ENCODE data around the gene FOXL2NB.
"Not testable (repeated sequence)": the region's sequence is repeated elsewhere in the genome, so short reads cannot be mapped to it uniquely, and the experiment has no call there.

The FOXL2NB gene

GRCh38 chr3:138946663-138947494 lies at the start of gene FOXL2NB, which contains the start of gene FOXL2:
Gene FOXL2NB (plus strand): TSS chr3:138947217. CDS start chr3:138947365, 148 bp downstream.
Gene FOXL2 (minus strand): TSS chr3:138947137. CDS start chr3:138946722, 415 bp downstream.
- Histone ChIP-seq H3K4me3 (peak within 1 kb of the TSS; percentile 21 to 46 (median 32)), H3K27ac (peak within 1 kb of the TSS in 3 of 21 experiments; percentile 64 to 77 (median 67))

GRCh38 chr3:138898301-138898700 lies 48.7 kb upstream of the FOXL2NB start:
- Histone ChIP-seq H3K4me3 (no peak overlapping the region), H3K27ac (peak overlapping the region in 1 of 21 experiments; percentile 68)

DNA sequence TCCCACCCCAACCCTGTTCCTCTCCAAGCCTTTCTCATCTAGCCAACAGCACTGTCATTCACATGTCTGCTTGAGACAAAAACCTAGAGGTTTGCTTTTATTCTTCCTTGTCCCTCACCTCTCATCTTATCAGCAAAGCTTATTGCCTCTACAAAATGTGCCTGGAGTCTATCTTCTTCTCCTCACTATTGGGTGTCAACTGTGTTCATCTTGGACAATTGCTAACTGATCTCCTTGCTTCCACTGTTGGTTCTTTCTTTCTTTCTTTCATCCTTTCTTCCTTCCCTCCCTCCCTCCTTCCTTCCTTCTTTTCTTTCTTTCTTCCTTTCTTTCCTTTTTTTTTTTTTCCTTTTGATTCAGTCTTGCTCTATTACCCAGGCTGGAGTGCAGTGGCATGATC lies 48.3 kb upstream of the FOXL2NB start:
- H3K4me3 ChIP-seq, result no peak overlapping the region
- peak overlapping the region in 1 of 21 experiments; percentile 68 for H3K27ac ChIP-seq

DNA sequence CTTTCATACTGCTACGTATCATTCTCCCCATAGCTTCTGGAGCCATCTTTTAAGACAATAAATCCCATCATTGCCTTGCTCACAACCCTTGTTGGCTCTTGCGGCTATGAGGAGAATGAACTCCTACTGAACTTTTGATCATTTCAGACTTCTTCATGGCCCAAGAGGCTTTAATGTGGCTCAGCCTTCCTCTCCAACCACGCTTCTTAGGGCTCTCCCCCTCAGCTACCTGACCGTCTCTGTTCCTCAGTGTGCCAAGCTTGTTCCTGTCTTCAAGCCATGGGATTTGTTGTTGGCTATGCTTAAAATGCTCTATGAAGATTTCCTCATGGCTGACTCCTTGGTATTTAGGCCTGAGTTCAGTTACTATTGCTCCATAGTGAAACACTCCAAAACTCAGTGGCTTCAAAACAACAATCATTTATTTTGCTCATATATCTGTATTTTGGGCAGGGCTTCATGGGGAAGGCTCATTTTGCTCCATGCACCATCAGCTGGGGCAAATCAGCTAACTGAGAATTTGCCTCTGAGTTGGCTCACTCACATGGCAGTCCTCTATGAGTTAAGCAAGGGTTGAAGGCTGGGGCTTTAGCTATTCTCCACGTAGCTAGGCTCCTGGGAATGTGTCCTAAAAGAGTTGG lies 47.5 kb upstream of the FOXL2NB start:
- H3K27ac ChIP-seq, result peak overlapping the region in 1 of 21 experiments; percentile 68
- no peak overlapping the region for H3K4me3 ChIP-seq

DNA sequence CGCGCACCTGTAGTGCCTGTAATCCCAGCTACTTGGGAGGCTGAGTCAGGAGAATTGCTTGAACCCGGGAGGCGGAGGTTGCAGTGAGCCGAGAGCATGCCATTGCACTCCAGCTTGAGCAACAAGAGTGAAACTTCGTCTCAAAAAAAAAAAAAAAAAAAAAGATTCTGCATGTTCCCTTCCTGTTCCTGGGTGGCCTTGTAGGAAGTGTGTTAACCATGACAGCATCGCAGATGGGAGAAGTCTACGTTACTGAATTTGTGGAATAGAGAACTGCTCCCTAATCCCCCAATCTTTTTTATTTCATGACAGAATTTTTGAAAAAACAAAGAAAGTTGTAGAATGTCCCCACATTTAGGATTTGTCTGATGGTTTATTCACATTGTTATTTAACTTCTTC lies 45.5 kb upstream of the FOXL2NB start:
- Histone ChIP-seq H3K4me3 (no peak overlapping the region), H3K27ac (peak overlapping the region in 1 of 21 experiments; percentile 55)

DNA sequence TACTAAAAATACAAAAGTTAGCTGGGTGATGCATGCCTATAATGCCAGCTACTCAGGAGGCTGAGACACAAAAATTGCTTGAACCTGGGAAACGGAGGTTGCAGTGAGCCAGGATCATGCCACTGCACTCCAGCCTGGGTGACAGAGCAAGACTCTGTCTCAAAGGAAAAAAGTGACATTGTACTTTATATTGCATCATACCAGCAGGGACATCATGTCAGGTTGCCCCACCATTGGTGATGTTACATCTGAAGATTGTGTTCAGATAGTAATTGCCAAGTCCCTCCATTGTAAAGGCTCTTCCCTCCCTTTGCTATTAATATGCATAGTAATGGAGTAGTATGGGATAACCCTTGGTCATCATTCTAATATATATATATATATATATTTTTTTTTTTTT lies 44.8 kb upstream of the FOXL2NB start:
- Histone ChIP-seq H3K27ac (peak overlapping the region in 1 of 21 experiments; percentile 55), H3K4me3 (no peak overlapping the region)

- Histone ChIP-seq H3K27ac (no peak overlapping the region), H3K4me3 (no peak overlapping the region)
These were observed 39.5 kb upstream of the FOXL2NB start for GRCh38 chr3:138907539-138907938.

GRCh38 chr3:138908846-138909245 lies 38.2 kb upstream of the FOXL2NB start:
- no peak overlapping the region for H3K27ac ChIP-seq
- no peak overlapping the region for H3K4me3 ChIP-seq

DNA sequence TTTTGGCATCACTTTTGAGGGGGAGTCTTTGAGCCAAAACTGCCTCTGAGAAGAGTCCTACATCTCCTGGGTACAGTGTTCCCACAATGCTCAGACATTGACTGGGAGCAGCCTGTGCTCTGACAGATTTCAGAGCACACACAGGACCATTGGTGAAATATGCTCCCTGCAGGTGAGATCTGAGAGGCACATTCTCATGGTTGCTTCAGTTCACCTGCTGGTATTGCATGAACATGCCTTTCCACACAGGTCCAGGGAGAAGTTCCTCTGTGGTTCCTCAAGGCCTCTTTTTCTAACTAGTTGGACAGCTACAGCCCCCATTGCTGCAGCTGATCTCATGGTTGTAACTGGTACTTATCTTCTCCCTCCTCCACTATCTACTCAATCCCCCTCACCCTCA lies 37.1 kb upstream of the FOXL2NB start:
- no peak overlapping the region for H3K27ac ChIP-seq
- H3K4me3 ChIP-seq, result no peak overlapping the region

DNA sequence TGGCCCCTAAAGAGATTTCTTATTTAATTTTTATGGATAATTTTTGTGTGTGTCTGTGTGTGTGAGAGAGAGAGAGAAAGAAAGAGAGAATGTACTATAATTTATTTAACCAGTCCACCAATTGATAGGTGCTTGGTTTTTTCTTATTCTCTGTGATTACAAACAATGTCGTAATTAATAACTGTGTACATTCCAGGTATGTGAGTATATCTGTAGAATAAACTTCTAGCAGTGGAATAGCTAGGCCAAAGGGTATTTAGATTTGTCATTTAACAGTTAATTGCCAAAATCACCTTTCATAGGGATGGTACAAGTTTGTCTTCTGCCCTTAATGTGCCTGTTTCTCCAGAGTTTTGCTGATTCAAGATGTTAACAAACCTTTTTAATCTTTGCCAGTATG lies 35.4 kb upstream of the FOXL2NB start:
- no peak overlapping the region for H3K4me3 ChIP-seq
- peak overlapping the region in 1 of 21 experiments; percentile 10 for H3K27ac ChIP-seq

- Histone ChIP-seq H3K27ac (peak overlapping the region in 5 of 21 experiments; percentile 8 to 57 (median 17)), H3K4me3 (no peak overlapping the region)
These were observed 34.8 kb upstream of the FOXL2NB start for GRCh38 chr3:138912237-138912636.

DNA sequence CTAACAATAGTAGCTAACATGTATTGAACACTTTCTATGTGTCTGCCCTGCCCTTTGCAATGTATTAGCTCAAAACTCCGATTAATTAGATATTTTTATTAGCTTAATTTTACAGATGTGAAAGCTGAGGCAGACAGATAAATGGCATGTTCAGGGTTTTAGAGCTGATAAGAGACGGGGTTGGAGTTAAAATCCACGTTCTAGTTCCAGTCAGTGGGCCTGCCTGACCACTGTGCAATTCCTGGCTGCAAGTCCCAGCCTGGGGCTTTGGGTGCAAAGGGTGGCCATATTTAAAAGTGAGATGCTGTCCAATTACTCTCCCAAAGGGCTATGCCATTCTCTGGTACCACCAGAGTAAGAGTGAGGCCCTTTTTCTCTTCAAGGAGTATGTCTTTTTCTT lies 33.3 kb upstream of the FOXL2NB start:
- H3K27ac ChIP-seq, result no peak overlapping the region
- no peak overlapping the region for H3K4me3 ChIP-seq

DNA sequence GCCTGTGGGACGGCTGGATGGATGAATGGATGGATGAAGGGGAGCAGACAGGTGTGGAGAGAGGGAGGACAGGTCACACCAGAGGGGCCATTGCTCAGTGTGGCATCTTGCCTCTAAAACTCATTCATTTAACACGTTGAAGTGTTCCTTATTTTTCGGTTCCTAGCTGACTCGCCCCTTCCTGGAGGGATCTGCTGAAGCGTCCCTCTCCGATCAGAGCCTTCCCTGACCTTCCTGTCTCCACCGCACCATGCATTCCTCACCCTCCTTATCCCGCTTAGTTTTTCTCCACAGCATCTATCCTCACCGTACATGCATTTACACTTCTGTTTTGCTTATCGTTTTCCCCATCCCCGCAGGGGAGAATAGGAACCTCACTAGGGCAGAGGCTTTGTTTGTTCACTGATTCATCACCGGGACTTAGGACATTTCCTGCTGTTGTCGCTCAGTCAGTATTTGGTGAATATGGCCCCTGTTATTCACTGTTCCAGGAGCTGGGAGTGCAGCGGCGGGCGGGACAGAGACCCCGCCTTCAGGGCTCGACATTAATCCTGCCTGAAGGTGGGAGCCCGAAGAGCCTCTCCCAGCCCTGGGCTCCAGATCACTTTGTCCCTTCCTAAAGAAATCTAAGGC lies 32.0 kb upstream of the FOXL2NB start:
- Histone ChIP-seq H3K27ac (peak overlapping the region in 20 of 21 experiments; percentile 79 to 95 (median 89)), H3K4me3 (peak overlapping the region; percentile 49 to 82 (median 62))

DNA sequence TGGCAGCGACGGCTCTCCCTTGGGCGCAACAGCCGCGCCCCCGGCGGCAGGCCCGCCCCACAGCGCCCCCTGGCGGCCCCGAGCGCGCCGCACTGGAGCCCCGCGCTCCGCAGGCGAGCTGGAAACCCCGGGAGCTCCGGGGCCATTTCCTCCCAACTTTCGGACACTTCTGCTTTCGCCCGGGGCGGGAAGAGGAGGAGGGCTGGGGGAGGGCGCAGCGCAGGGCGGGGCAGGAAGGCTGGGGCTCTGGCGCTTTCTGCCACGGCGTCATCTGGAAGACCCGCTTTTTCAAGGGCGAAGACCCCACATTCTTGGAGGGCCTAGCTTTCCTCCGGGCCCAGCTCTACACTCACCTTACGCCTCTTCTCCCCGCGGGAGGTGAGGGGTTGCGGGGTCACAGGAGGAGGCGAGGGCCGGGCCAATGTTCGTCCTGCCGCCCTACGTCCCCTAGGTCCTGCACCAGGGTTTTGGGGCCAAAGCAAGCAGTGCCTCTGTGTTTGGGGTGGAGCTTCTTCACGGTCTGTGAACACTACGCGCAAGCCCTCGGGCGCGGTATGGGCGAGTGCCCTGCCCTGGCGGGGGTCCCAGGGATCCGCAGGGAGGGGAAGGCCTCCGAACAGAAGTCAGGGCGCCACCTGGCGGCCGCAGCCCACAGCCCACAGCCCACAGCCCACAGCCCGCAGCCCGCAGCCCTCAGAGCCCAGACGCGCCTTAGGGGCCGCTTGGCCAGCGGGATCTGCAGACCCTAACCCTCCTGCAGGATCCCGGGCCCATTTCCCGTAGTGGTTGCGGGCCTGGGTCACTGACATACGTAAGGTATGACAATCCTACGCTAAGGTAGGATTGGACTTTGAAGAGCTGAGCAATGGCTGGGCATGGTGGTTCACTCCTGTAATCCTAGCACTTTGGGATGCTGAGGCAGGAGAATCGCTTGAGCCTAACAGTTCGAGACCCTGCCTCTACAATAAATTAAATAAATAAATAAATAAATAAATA lies 31.2 kb upstream of the FOXL2NB start:
- Histone ChIP-seq H3K27ac (peak overlapping the region; percentile 66 to 95 (median 89)), H3K4me3 (peak overlapping the region; percentile 49 to 82 (median 62))

GRCh38 chr3:138916824-138917223 lies 30.2 kb upstream of the FOXL2NB start:
- Histone ChIP-seq H3K27ac (no peak overlapping the region), H3K4me3 (no peak overlapping the region)

DNA sequence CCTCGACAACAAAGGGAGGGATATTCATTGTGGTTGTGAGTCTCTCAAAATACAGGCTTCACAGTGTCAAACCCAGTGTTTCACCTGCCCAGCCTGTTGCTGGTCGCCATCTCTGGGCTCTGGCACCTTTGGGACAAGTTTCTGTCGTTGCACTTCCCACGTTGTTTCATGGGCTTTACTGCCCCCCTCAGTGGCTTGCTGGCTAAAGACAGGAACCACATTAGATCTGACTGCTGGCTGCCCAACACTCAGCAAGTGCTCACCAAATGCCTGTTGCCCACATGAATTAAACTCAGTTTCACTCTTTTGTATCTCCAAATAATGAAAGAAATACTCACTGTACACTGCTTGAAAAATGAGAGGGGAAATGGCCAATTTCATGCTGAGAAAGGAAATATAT lies 27.7 kb upstream of the FOXL2NB start:
- H3K4me3 ChIP-seq, result no peak overlapping the region
- H3K27ac ChIP-seq, result no peak overlapping the region

DNA sequence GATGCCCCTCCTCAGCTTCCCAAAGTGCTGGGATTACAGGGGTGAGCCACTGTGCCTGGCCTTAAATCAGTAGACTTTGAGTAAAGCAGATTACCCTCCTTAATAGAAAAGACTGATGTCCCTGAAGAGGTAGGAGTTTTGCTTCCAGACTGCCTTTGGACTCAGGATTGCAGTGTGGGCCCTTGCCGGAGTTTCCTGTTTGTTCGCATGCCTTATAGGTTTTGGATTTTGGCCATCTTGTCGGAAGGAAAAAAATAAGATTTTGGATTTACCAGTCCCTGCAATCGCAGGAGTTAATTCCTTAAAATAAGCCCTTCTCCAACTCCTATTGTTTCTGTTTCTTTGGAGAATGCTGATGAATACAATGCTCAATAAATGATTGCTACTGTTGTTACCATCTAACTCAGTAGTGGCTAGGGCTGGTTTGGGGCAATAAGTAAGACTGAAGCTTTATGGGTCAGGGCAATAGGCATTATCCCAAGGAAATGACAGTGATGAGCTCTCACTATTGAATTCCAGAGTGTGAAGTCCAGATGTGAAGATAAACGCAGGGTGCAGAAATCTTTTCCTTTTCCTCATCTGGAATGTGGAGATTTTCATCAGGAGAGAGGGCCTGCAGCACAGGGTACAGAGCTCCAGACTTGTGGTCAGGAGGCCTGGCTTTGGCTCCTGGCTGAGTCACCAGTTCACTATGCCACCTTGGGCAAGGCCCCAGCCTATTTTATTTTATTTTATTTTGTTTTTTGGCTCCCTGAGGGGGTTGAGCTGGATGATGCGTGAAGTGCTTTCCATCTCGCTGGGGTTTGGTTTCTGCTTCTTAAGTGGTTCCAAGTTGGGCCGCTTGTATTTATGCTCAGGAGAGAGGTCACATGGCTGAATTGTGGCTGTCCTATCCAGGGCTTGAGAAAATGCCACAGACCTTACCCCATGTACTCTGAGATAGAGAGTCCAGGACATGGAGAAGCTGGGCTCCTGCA lies 25.4 kb upstream of the FOXL2NB start:
- H3K27ac ChIP-seq, result no peak overlapping the region

DNA sequence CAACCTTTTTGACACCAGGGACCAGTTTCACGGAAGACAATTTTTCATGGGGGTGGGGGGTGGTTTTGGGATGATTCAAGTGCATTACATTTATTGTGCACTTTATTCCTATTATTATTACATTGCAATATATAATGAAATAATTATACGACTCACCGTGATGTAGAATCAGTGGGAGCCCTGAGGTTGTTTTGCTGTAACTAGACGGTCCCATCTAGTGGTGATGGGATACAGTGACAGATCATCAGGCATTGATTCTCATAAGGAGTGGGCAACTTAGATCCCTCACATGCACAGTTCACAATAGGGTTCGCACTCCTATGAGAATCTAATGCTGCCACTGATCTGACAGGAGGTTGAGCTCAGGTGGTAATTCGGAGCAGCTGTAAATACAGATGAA lies 24.6 kb upstream of the FOXL2NB start:
- H3K27ac ChIP-seq, H3K4me3 ChIP-seq: not testable (repeated sequence)

More for the DNA sequence above, 25.4 kb upstream of the FOXL2NB start:
- H3K4me3 ChIP-seq, result no peak overlapping the region
